Non-pigmented ciliary epithelial cell (primary cell): ENCODE results near the gene GATA6.
A peak's percentile ranks its signal among the peaks of the same experiment; 100 is the strongest.

Experiments used
- DNase-seq: peaks from one replicate; pipeline ENCODE4 v3.0.0-alpha.2; 2010; ENCODE audit warnings: low read depth

Gene GATA6

DNA sequence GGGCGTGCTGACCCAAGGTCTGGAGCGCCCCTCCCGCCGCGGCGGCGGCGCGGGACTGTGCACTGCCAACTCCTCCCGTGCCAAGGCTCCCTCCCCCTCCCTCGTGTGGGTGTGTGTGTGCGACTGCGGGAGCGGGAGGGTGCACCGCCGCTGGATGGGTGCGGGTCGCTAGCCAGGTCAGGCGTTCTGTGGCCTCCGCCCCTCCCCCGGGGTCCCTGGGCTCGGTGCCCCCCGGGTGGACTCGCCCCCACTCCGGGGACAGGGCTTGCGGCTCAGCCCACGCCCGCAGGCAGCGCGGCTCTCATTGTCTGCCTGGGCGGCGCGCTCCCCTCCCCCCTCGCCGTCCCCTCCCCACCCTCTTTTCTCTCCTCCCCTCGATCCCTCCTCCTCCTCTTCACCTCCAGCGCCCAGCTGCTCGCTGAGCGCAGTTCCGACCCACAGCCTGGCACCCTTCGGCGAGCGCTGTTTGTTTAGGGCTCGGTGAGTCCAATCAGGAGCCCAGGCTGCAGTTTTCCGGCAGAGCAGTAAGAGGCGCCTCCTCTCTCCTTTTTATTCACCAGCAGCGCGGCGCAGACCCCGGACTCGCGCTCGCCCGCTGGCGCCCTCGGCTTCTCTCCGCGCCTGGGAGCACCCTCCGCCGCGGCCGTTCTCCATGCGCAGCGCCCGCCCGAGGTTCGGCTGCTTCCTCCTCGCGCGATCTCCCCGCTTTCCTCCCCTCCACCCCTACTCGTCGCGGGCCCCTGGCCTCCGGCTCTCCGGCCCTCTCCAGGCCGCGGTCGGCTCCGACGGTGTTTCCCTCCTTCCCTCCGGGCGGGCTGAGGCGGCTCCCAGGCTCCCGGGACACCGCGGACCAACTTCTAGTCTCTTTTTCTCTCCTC lies at the start of gene GATA6:
Gene GATA6 (plus strand): TSS at position 579 of the 878 bp plus-strand sequence. CDS start 1,556 bp downstream, outside the sequence.
- peak; percentile 70 for DNase-seq

DNA sequence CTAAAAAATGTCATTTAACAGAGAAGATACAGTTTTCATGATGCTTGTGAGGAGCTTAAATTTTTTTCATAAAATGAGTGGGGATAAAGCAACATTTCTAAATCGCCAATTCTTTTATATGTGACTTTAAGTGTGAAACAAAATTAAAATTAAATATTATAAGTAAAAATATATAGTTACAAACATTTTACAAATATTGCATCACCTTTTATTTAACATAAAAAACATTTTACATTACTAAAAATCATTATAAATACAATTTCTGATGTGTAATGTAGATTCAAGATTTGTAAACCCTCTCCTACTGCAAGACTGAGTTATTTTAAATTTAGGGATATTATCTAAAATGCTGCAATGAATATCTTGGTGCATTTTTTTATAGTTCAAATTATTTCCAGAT lies 44.4 kb upstream of the GATA6 start:
- DNase-seq: no peak

DNA sequence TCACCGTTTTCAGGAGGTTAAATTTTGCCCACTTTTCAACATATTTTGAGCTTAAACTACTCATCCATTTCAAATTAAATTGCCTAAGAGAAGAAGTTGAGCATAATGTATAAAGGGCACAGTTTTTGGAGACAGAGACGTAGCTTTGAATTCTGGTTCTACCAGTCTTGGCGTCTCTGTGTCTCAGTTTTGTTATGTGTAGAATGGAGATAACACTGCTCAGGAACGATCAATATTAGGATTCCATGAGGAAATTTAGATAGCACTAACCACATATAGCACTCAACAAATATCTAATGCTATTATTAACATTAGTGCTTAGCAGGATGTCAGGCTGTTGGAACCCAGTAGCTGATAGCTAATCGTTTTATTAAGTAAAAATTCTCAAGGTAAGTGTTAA lies 40.4 kb upstream of the GATA6 start:
- no peak for DNase-seq

DNA sequence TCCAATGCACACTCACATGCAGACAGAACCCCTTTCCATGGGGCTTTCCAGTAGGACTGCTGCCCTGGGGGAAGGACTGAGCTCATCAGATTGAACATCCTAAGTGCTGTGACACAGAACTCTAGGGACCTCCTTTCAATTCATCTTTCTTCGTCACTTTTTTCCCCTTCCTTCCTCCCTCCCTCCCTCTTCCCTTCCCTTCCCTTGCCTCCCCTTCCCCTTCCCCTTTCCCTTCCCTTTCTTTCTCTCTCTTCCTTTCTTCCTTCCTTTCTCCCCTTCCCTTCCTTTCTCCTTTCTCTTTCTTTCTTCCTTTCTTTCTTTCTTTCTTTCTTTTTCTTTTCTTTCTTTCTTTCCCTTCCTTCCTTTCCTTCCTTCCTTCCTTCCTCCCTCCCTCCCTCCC lies 39.6 kb upstream of the GATA6 start:
- DNase-seq: no peak

DNA sequence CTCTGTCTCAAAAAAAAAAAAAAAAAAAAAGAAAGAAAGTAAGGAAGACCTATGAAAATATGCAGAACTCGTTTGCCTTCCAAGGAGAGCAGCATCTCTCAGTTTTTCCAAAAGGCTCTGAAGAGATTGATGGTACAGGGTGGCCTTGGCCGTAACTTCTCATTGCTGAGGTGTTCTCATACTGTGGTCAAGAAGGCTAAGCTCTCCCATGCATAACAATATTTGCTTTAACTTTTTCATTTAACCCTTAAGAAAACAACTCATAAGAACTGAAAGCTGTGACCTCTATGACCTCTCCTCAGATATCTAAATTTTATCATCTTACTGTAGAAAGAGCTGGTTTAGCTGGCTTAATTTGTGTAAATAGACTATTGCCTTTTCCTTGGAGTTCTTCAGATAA lies 37.1 kb upstream of the GATA6 start:
- no peak for DNase-seq

DNA sequence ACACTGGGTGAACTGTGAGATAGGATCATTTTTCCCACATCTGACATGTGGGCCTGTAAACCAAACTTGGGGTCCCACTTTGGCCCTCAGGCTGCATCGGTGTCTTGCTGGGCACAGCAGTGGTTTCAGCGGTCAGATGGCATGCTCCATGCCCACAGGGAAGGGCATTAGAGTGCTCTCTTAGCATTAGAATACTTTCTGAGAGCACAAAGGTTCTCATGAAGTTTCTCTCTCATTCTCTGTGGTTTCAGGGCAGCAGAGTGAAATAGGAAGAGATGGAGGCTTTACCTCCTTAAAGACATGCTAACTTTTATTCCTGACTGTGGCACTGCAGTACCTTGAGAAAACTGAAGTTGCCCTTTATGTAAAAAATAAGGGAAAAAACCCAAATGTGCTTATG lies 36.6 kb upstream of the GATA6 start:
- DNase-seq: no peak

DNA sequence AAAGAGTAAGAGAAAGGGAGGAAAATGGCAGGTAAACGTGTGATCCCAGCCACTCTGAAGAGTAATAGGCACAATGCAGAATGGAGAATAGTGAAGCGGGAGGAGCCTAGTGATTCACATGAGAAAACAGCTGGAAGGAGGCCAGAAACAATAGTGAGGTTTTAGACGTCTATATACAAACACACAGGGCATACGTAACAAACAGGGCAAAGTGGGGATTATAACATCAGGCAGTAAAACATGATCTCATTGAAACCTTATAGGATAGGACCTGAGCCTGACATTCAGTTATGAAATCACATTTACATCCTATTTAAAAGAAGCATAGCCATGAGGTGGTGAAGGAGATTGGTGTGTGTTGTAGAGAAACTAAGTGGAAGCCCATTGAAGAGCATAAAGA lies 33.0 kb upstream of the GATA6 start:
- peak; percentile 14 for DNase-seq

DNA sequence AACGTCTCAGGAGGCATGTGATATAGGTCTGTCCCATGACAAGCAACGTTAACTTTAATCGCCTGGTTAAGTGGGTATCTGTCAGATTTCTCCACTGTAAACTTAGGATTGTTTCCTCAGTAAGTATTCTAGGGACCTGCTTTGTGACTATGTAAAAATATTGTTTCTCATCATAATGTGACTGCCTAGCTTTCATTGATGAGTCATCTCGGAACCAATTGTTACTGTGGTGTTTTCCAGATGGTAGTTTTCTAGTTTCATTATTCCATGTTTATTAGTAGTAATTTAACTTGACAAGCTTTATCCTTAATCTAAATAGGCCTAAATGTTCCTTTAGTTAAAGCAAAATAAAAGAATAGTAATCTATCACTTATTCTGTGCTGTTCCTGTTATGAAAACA lies 28.2 kb upstream of the GATA6 start:
- no peak for DNase-seq

DNA sequence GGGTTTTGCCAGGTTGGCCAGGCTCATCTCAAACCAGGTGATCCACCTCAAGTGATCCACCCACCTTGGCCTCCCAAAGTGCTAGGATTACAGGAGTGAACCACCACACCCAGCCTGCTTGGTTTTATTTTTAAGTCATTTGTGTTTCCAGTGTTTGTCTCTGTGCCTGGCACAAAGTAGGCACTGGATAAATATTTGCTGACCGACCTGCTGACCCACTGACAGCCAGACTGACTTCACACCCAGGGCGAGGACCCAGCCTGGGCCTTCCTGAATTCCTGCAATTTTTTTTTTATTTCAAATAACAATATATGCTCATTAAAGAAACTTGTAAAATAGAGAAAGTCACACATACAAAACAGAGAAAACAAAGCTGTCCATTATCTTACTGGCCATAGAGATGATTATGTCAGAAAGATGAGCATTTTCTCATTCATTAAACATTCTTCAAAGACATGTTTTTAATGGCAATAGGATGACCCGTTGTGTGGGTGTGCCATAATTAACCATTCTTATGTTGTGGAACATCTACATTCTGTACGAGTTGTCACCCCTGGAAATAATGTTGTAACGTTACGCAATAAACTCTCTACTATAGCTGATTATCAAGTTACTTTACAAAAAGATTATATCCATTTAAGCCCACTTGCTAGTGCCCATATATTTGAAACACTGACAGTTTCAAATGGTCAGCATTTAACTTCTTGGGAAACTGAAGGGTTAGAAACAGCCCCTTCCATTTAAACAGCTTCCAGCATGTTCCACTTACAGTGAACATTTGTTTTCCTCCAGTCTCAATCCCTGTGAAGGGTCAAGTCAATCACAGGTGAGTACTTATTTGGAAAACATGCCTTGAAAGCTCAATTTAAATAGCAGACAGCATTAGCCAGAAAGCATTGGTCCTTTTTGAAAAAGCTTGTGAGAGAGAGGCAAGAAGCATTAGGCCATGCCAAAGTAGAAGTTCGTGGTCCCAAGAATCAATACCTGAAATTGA lies 25.7 kb upstream of the GATA6 start:
- no peak for DNase-seq

DNA sequence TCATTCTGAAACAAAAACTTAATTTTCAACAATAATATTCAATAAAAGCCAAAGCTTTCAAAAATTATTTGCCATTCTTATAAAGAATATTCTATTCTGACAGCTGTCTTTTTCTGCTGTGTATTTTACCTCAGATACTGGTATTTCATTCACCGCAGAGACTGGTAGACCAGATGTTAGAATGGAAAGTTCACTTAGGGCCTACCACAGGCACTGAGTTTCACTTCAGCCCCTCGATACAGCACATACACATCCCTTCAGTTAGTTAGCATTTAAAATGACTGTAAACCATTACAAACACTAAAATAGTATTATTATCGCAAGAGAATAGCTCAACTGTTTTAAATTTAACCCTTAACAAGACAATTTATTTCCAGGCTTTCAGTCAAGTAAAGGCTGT lies 24.2 kb upstream of the GATA6 start:
- no peak for DNase-seq

DNA sequence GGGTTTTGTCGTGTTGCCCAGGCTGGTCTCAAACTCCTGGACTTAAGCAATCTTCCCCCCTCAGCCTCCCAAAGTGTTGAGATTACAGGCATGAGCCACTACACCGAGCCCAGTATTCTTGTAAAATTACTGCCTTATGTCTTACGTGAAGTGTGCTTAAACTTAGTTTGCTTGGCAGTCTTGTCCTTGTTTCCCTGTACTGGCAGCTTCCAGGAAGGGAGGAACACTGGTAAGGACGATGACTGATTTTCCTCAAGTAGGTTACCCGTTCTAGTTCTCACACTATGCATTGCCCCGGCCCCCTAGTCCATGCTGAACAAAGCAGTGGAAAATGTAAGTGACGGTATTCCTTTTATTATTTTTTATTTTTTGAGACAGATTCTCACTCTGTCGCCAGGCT lies 19.7 kb upstream of the GATA6 start:
- no peak for DNase-seq

DNA sequence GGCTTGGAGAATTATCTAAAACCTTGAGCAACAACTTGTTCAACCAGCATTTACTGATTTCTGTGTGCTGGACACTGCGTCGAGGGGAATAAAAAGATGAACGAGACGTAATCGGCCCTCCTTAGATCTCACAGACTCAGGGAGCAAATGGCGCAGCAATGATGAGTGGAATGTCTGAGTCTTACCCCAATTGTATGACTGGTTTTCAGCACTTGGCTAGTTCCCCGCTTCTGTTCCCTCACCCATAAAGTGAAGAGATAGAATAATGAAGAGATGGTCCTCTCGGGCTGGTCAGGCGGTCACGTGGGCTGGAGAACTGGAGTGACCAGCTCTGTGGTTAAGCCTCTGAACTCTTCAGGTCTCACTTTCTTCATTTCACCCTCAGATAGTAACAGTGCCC lies 17.3 kb upstream of the GATA6 start:
- DNase-seq: no peak

DNA sequence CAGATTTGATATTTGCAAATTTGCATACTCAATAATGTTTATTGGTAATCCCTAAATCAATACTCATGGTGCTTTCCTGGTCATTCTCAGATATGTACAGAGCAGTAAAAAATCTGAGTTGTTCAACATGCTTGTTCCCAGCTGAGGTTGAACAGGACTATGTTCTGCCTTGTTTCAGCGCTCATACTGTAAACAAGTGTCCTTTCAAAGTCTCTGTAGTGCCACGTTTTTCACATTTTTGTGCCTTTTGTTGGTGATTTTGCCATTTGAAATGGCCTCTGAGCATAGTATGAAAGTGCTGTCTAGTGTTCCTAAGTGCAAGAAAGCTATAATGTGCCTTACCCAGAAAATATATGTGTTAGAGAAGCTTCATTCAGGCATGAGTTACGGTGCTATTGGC lies 16.0 kb upstream of the GATA6 start:
- no peak for DNase-seq

DNA sequence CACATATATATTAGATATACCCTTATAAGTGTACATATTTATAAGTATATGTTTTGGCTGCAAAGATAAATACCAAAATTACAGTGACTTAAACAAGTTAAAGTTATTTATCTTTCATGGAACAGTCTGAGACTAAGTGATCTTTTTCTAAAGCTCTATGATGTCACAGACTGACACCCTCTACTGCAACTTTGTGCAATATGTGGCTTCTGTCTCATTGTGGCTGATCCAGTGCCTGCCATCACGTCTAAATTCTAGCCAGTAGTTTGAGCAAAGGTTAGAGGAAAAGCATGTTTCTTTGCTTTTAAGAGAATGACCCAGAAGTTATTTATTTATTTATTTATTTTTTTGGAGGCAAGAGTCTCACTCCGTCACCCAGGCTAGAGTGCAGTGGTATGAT lies 13.8 kb upstream of the GATA6 start:
- DNase-seq: no peak

DNA sequence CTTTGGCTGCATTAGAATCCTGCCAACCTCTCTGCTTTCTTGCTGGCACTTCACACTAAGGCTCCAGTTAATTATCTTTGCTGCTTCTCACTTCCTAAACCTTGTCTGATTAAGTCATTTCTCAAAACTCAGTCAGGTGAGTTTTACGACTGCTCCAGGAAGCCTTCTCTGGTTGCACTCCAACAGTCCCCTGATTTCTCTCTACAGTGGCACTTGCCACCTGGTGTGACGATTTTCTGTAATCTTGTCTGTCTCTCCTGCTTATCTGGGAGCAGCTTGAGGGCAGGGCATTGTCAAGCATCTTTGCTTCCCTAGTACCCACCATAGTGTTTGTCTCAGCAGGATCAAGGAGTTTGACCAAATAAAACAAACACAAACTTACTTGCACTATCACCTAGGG lies 10.4 kb upstream of the GATA6 start:
- no peak for DNase-seq

DNA sequence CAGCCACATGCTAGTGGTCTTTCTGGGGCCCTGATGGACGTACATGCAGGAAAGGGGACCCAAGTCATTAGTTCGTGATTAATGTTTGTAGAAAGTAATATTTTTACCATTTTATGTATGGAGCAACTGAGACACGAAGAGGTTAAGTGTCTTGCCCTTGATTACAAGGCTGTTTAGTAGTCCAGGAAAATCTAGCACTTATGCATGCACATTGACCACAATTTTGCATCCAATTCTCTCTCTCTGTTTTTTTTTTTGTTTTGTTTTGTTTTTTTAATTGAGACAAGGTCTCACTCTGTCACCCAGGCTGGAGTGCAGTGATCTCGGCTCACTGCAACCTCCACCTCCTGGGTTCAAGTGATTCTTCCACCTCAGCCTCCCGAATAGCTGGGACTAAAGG lies 8.3 kb upstream of the GATA6 start:
- DNase-seq: no peak

DNA sequence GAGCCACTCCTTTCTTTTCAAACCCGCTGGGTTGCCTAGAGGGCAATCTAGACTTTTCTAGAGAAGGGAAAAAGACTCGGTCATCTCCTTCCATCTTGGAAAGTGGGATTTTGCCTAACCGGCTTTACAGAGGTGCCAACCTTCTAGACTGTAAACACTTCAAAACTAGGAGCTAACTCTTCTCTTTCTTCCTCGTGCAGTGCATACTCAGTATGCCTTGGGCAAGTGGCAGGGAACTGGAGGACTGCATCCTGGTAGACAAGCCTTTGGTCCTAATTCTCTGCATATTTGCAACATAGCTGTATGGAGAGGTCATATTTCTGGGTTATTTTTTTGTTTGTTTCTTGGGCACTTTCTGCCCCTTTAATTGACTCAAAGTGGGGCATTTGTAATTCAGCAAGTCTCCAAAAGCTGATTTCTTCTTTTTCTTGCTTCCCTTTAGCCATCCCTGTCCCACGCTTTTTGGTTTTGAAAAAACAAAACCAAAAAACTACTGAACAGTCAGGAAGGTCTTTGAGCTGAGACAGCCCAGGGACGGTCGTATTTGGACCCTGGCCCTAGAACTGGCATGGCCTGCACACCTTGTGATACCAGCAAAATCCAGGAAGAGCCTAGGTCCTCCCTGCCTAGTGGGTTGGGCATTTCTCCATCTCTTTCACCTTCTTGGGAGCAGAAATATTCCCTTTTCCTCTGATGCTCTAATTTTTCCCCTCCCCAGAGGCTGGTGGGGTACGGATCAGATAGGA lies 5.8 kb upstream of the GATA6 start:
- DNase-seq: no peak

DNA sequence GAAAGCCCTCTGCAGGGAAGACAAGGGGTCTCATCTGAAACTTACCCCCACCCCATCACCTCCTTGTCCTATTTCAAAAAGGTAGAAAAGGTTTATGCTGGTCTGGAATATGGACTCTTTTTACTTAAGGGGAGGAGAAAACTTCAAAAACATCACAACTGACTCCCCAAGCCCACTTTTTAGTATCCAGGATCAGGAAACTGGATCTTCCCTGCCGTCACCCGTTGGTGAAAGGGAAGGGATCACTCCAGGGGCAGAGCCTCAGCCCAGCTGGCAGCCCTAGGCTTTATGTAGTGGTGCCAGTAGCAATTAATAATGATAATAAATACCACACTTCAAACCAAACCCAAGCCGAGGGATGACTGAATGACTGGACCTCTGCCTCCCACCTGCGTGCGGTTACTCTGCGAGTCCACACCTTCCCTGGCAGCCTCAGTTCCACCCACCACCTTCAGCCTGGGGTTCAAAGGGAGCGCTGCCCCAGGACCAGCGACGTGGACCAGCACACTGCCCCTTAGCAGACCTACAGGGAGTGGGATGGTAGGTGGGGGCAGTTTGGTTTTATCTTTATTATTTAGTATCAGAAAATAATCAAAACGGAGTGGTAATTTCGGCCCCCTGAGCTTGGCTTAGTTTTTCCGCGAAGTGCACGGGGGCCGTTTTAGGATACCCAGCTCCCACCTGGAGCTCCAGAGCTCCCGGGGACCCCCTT lies 4.9 kb upstream of the GATA6 start:
- DNase-seq: no peak

DNA sequence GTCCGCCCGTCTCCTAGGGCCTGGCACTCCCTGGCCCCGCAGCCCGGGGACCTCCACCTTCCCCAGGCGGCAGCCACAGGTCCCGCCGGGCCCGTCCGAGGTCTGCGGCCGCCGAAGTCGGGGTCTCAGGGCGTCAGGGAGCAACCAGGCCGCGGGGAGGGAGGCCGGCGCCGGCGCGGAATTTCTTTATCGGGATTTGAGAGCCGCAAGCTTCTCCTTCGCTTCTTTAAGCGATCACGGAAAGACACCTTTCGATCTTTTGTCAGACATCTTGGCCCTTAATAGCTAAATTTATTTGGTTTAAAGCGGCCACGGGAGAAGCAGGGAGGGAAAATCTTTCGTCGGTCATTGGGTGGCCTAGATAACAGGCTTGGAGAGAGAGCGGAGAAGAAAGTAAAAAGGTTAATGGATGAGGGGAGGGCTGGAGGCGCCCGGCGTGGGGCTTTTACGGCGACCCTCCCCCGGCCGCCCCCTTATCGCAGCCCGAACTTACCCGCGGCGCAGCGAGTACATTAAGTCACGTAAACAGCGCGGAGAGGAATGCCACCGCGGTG lies 4.3 kb upstream of the GATA6 start:
- DNase-seq: no peak

DNA sequence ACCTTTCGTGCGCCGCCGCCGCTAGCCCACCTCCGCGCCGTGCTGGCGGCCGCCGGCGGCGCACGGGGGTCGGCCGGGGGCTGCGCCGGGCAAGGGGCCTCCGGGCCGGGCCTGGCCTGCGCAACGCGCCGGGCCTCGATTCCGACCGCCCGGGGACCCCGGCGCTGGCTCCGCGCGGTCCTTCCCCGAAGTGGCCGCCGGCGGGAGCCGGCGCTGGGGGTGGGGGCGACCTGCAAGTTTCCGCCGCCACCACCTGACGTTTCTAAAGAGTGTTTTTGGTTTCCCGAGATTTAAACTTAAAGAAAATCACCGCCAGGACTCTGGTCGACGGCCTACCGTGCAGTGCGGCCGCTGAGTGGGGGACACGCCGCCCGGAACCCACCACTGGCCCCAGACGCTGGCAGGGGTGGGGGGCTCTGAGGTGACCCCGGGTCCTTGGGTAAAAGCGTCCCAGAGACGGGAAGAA lies 3.8 kb upstream of the GATA6 start:
- DNase-seq: no peak
